A549 (cell line): ENCODE measurements around the gene GNE.

Experiments
- FOSB ChIP-seq: fragments of 250-450 bp; sonication (Bioruptor Pico); IDR thresholded peaks from 2 replicates; pipeline ENCODE4 v1.5.0; 2020; ENCODE audit warnings: mild to moderate bottlenecking, moderate library complexity
- RAD21 ChIP-seq, 2 experiments: fragments of >200 bp in 1 of 2; sonication (Bioruptor Twin) in 1 of 2; formaldehyde crosslinking in 1 of 2; IDR thresholded peaks in 1 of 2; conservative IDR thresholded peaks in 1 of 2; 2 replicates in 1 of 2; 3 replicates in 1 of 2; pipeline ENCODE4 v1.6.1; 2012 to 2018; ENCODE audit warnings: inconsistent platforms in 1 of 2
- TF ChIP-seq, protein P1 (sequence below): fragments of >200 bp; sonication (Bioruptor Twin); formaldehyde crosslinking; IDR thresholded peaks from 3 replicates; pipeline ENCODE4 v1.5.1; 2016

GRCh38 chr9:36245906-36246305, 12.3 kb downstream of the GNE start:
- TF ChIP-seq, protein P1, sequence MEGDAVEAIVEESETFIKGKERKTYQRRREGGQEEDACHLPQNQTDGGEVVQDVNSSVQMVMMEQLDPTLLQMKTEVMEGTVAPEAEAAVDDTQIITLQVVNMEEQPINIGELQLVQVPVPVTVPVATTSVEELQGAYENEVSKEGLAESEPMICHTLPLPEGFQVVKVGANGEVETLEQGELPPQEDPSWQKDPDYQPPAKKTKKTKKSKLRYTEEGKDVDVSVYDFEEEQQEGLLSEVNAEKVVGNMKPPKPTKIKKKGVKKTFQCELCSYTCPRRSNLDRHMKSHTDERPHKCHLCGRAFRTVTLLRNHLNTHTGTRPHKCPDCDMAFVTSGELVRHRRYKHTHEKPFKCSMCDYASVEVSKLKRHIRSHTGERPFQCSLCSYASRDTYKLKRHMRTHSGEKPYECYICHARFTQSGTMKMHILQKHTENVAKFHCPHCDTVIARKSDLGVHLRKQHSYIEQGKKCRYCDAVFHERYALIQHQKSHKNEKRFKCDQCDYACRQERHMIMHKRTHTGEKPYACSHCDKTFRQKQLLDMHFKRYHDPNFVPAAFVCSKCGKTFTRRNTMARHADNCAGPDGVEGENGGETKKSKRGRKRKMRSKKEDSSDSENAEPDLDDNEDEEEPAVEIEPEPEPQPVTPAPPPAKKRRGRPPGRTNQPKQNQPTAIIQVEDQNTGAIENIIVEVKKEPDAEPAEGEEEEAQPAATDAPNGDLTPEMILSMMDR = no peak
- TF ChIP-seq RAD21 (conservative IDR thresholded peaks at IDR 0.05 in 1 of 2, IDR thresholded peaks at IDR 0.05 in 1 of 2) (no peak), FOSB (no peak)
